Stimulated activated memory B cell treated with anti-CD40 and anti-IgM and Interleukin-4, amounts not matched to agents 10 μg/mL and 1 μg/mL and 100 μg/mL, for 72 hours (primary cell): ENCODE results near the gene HES1.

Source experiments
- ATAC-seq: fragments of 150-1000 bp; cut with Tn5 transposase; 2 replicates; pipeline ENCODE4 v1.10.0; 2021
- H3K27ac Mint-ChIP-seq: one replicate; pipeline ENCODE4 v1.8.0; 2022; ENCODE audit warnings: mild to moderate bottlenecking, mixed read lengths
- H3K27me3 Mint-ChIP-seq: one replicate; pipeline ENCODE4 v1.8.0; 2022; ENCODE audit warnings: mixed read lengths
- H3K36me3 Mint-ChIP-seq: one replicate; pipeline ENCODE4 v1.8.0; 2022; ENCODE audit warnings: mixed read lengths
- H3K4me1 Mint-ChIP-seq: one replicate; pipeline ENCODE4 v1.8.0; 2022; ENCODE audit warnings: mixed read lengths
- H3K4me3 Mint-ChIP-seq: one replicate; pipeline ENCODE4 v1.8.0; 2022; ENCODE audit warnings: mild to moderate bottlenecking, moderate library complexity, mixed read lengths
- H3K9me3 Mint-ChIP-seq: one replicate; pipeline ENCODE4 v1.8.0; 2022; ENCODE audit warnings: mixed read lengths

HES1 gene

GRCh38 chr3:194162817-194163584 is 27.1 kb downstream of the HES1 start:
- Mint-ChIP-seq H3K9me3 (no peaks in the 10 kb centered on the region), H3K36me3 (no peaks in the 10 kb centered on the region), H3K4me1 (peaks cover 3% of the 10 kb centered on the region), H3K27ac (no peak overlapping the region), H3K27me3 (peaks cover 41% of the 10 kb centered on the region), H3K4me3 (no peak overlapping the region)
- no peak for ATAC-seq

DNA sequence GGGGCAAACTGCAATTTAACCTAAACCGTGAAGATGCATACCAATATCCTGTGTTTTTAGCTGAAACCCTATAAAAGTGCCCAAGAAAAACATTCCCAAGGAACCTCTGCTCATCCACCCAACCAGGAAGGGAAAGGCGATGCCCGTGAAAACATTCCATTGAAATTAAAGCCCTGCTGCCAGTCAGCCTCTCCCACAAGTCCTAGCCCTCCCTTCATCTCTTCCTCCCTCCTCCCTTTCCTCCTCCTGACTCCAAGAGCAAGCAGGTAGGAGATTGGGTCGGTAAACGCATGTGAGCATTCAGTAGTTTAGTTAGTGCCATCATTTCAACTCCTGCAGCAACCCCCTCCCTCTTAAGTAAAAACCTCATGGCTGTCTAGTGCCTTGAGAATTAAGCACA is 27.7 kb downstream of the HES1 start:
- ATAC-seq = no peak
- H3K9me3 Mint-ChIP-seq = no peaks in the 10 kb centered on the region
- H3K27ac Mint-ChIP-seq = no peak overlapping the region
- H3K4me3 Mint-ChIP-seq = no peak overlapping the region
- H3K27me3 Mint-ChIP-seq = peaks cover 47% of the 10 kb centered on the region
- H3K4me1 Mint-ChIP-seq = peaks cover 4% of the 10 kb centered on the region
- no peaks in the 10 kb centered on the region for H3K36me3 Mint-ChIP-seq

GRCh38 chr3:194164861-194165260 is 28.9 kb downstream of the HES1 start:
- no peak for ATAC-seq
- Mint-ChIP-seq H3K27ac (no peak overlapping the region), H3K4me3 (no peak overlapping the region), H3K27me3 (peaks cover 59% of the 10 kb centered on the region), H3K9me3 (no peaks in the 10 kb centered on the region), H3K36me3 (no peaks in the 10 kb centered on the region), H3K4me1 (peaks cover 4% of the 10 kb centered on the region)

- Mint-ChIP-seq H3K4me1 (peaks cover 4% of the 10 kb centered on the region), H3K27ac (no peak overlapping the region), H3K4me3 (no peak overlapping the region), H3K27me3 (peaks cover 58% of the 10 kb centered on the region), H3K36me3 (no peaks in the 10 kb centered on the region), H3K9me3 (no peaks in the 10 kb centered on the region)
- ATAC-seq = no peak
These were observed 29.5 kb downstream of the HES1 start for GRCh38 chr3:194165271-194166018.

DNA sequence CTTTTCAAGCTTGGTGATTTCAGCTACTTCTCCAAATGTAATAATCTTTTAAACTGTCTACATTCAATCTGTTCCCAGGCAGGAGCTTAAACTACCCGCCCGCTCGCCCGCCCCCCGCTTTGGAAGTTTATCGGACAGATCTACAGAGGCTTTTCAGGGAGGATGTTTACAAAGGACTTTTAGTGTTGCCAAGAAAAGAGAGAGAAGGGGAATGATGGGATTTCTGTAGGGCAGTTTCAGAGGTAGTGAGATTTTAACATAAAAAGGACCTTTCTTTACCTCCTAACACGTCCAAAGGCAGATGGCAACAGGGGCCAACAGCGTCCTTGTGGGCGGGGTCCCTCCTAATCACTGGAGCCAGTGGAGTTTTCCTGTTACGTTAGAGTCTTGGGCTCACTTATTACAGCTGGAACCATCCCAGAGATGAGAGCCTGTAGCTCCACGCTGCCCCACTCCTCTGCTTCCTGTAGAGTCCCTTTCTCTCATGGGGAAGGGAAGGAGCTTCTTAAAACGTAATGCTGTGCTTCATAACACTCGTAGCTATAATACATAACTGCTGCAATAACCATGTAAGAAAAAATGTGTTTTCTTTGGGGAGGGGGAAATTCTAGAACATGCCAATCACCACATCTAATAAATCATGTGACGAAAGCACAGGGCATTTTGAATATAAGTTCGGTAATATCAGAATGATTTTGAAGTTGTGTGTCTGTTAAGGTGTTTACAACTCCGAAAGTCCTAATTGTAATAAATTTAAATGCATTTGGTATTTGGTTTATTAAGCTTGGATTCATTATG is 30.9 kb downstream of the HES1 start:
- H3K27me3 Mint-ChIP-seq = peaks cover 44% of the 10 kb centered on the region
- H3K4me3 Mint-ChIP-seq = no peak overlapping the region
- H3K9me3 Mint-ChIP-seq = no peaks in the 10 kb centered on the region
- ATAC-seq = no peak
- H3K36me3 Mint-ChIP-seq = no peaks in the 10 kb centered on the region
- H3K27ac Mint-ChIP-seq = no peak overlapping the region
- H3K4me1 Mint-ChIP-seq = peaks cover 4% of the 10 kb centered on the region

DNA sequence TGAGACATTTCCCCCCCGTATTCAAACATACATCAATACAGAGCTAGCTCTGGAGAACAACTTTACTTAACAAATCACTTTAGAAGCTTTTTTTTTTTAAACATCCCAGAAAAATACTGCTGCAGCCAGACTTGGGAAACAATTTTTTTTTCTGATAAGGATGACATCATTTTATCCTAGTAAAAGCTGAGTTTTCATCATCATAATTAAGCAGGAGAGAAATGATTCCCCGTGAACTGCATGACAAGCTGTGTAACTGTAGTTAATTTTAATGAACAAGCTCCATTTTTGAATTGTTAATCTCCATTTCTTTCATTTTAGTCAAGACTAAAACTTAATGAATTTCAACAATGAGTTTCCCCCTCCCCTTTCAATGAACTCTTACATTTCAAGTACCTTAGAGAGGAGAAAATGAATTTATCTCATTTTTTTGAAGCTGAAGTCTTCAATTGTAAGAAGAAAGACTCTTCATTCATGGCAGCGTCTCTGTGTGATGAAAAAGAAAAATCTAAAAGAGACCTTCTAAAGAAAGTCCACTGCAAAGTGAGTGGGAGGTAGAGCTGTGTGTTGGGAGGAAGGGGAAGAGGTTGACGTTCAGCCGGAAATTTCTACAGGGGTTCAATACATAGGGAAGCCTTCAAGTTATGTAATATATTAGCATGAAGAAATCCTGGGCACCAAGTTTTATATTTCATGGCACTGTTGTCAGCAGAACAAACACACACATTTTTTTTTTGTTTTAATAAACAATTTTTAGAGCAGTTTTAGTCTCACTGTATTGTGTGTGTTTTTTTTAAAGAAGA is 31.7 kb downstream of the HES1 start:
- no peaks in the 10 kb centered on the region for H3K36me3 Mint-ChIP-seq
- no peak for ATAC-seq
- H3K4me3 Mint-ChIP-seq = no peak overlapping the region
- H3K9me3 Mint-ChIP-seq = no peaks in the 10 kb centered on the region
- peaks cover 4% of the 10 kb centered on the region for H3K4me1 Mint-ChIP-seq
- H3K27ac Mint-ChIP-seq = no peak overlapping the region
- H3K27me3 Mint-ChIP-seq = peaks cover 45% of the 10 kb centered on the region

- H3K4me1 Mint-ChIP-seq = peaks cover 4% of the 10 kb centered on the region
- no peak overlapping the region for H3K4me3 Mint-ChIP-seq
- no peaks in the 10 kb centered on the region for H3K9me3 Mint-ChIP-seq
- H3K27ac Mint-ChIP-seq = no peak overlapping the region
- H3K36me3 Mint-ChIP-seq = no peaks in the 10 kb centered on the region
- no peak for ATAC-seq
- H3K27me3 Mint-ChIP-seq = peaks cover 41% of the 10 kb centered on the region
These were observed 33.0 kb downstream of the HES1 start for GRCh38 chr3:194168994-194169393.

GRCh38 chr3:194169595-194169994 is 33.6 kb downstream of the HES1 start:
- Mint-ChIP-seq H3K4me3 (no peak overlapping the region), H3K27ac (no peak overlapping the region), H3K4me1 (peaks cover 4% of the 10 kb centered on the region), H3K9me3 (no peaks in the 10 kb centered on the region), H3K36me3 (no peaks in the 10 kb centered on the region), H3K27me3 (peaks cover 36% of the 10 kb centered on the region)
- ATAC-seq = no peak

DNA sequence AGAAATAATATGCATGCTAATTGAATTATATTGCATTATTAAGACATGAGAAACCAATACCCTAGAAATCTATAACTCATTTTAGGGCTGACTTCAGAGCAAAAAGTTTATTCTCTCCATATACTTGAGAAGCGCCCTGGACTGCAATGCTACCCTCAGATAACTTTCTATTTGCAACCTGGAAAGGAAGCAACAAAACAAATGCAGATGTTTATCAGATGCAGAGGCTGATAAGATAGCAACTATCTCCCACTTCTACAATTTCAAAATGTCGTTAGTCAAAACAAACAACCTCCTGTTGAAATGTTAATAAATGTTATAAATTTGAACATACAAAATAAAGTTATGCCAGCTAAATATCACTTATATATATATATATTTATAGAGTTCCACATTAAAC is 34.8 kb downstream of the HES1 start:
- ATAC-seq = no peak
- H3K4me3 Mint-ChIP-seq = no peak overlapping the region
- H3K27me3 Mint-ChIP-seq = peaks cover 36% of the 10 kb centered on the region
- H3K9me3 Mint-ChIP-seq = no peaks in the 10 kb centered on the region
- H3K36me3 Mint-ChIP-seq = no peaks in the 10 kb centered on the region
- H3K27ac Mint-ChIP-seq = no peak overlapping the region
- H3K4me1 Mint-ChIP-seq = peaks cover 4% of the 10 kb centered on the region

DNA sequence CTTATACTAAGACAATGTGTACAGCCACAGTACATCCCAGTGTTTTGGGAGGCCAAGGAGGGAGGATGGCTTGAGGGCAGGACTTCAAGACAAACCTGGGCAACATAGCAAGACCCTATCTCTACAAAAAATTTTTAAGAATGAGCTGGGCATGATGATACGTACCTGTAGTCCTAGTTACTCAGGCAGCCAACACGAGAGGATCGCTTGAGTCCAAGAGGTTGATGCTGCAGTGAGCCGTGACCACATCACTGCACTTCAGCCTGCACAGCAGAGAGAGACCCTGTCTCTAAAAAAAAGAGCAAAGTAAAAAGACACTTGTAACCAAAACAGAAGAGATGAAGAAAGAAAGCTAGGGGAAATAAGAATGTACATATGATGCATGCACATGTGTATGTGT is 38.5 kb downstream of the HES1 start:
- no peak overlapping the region for H3K27ac Mint-ChIP-seq
- H3K9me3 Mint-ChIP-seq = no peaks in the 10 kb centered on the region
- H3K4me3 Mint-ChIP-seq = no peak overlapping the region
- ATAC-seq = no peak
- H3K36me3 Mint-ChIP-seq = no peaks in the 10 kb centered on the region
- no peaks in the 10 kb centered on the region for H3K4me1 Mint-ChIP-seq
- peaks cover 46% of the 10 kb centered on the region for H3K27me3 Mint-ChIP-seq

DNA sequence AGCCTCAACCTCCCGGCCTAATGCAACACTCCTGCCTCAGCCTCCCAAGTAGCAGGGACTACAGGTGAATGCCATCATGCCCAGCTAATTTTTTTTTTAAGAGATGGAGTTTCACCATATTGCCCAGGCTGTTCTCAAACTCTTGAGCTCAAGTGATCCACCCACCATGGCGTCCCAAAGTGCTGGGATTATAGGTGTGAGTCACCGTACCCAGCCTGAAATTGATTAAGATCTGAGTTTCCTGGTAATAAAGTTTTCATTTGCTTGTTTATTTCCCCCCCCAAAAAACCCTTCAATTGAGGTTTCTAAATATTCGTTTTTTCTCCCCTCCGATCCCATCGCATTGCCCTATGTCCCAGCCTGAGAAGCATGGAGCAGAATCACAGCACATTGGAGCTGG is 39.0 kb downstream of the HES1 start:
- H3K27me3 Mint-ChIP-seq = peaks cover 44% of the 10 kb centered on the region
- H3K4me3 Mint-ChIP-seq = no peak overlapping the region
- H3K36me3 Mint-ChIP-seq = no peaks in the 10 kb centered on the region
- H3K4me1 Mint-ChIP-seq = no peaks in the 10 kb centered on the region
- H3K9me3 Mint-ChIP-seq = no peaks in the 10 kb centered on the region
- no peak overlapping the region for H3K27ac Mint-ChIP-seq
- no peak for ATAC-seq

GRCh38 chr3:194176274-194176991 is 40.5 kb downstream of the HES1 start:
- Mint-ChIP-seq H3K27ac (no peak overlapping the region), H3K4me1 (no peaks in the 10 kb centered on the region)

DNA sequence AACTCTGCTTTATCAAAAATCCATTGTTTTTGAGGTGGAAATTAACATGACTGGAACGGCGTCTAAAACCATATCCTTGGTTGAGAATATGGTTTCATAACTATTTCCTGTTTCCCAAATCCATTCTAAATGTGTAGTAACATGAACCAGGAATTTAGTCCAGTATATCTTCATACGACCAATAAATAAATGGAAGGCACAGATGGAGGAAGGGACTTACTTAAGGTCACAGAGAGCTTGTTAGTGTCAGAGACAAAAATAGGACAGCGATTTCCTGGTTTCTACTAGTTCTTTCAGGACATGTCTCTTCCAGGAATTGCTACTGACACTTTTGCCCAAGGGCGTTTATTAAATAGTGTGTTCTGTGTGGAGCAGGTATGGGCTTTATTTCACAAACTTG is 41.2 kb downstream of the HES1 start:
- Mint-ChIP-seq H3K4me1 (no peaks in the 10 kb centered on the region), H3K27ac (no peak overlapping the region), H3K27me3 (peaks cover 41% of the 10 kb centered on the region), H3K9me3 (no peaks in the 10 kb centered on the region), H3K4me3 (no peak overlapping the region), H3K36me3 (no peaks in the 10 kb centered on the region)
- ATAC-seq = no peak

More at GRCh38 chr3:194176274-194176991, 40.5 kb downstream of the HES1 start:
- Mint-ChIP-seq H3K27me3 (peaks cover 42% of the 10 kb centered on the region), H3K36me3 (no peaks in the 10 kb centered on the region), H3K4me3 (no peak overlapping the region), H3K9me3 (no peaks in the 10 kb centered on the region)
- ATAC-seq = no peak

DNA sequence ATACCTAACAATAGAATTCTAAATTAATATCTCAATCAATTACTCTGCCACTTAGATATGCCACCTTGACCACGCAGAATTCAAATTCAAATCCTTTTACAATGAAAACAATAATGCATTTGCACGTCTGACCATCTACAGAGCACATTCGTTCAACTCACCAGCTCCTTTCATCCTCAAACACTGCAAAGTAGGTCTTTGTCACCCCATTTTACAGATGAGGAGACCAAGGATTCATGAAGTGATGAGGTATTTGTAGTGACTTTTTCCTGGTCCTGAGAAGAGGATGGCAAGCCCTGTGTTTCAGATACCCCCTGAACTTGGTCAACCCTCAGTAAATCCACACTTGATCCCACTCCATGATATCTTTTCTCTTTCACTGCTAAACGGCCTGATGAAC is 42.2 kb downstream of the HES1 start:
- no peak for ATAC-seq
- peaks cover 33% of the 10 kb centered on the region for H3K27me3 Mint-ChIP-seq
- H3K4me3 Mint-ChIP-seq = no peak overlapping the region
- H3K27ac Mint-ChIP-seq = no peak overlapping the region
- no peaks in the 10 kb centered on the region for H3K36me3 Mint-ChIP-seq
- H3K4me1 Mint-ChIP-seq = no peaks in the 10 kb centered on the region
- H3K9me3 Mint-ChIP-seq = no peaks in the 10 kb centered on the region
